GM20431 (cell line): ENCODE results near the gene GPR161.

Experiments used
- in situ Hi-C: fragments of 300-500 bp; cut with MseI, MboI; formaldehyde crosslinking; loops from one replicate; pipeline ENCODE4 v1.15.0; 2020; ENCODE audit warnings: low sequenced_read_pairs; ENCODE audit not compliant: unreplicated experiment

Gene GPR161

DNA sequence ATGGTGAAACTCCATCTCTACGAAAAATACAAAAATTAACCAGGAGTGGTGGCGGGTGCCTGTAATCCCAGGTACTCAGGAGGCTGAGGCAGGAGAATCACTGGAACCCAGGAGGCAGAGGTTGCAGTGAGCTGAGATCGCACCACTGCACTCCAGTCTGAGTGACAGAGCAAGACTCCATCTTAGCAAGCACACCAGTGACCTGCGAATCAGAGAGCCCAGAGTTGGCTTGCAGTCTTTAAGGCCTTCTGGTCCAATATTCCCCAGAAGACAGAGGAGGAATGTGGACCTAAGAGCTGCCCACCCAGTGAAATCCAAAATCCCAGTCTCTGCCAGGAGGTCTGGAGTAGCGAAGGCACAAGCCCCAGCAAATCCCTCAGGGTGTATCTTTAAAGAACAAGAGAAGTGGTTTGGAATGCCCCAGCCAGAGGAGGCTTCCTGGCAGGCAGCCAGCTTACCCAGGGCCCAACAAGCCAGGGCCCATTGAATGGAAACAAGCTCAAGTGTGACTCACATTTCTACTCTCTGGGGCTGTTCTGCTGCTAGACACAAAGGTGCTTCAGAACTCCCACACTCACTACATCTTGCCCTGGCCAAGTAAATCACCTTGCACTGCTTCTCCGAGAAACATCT lies 23.9 kb downstream of the GPR161 start:
- in situ Hi-C loops = no loop called here

DNA sequence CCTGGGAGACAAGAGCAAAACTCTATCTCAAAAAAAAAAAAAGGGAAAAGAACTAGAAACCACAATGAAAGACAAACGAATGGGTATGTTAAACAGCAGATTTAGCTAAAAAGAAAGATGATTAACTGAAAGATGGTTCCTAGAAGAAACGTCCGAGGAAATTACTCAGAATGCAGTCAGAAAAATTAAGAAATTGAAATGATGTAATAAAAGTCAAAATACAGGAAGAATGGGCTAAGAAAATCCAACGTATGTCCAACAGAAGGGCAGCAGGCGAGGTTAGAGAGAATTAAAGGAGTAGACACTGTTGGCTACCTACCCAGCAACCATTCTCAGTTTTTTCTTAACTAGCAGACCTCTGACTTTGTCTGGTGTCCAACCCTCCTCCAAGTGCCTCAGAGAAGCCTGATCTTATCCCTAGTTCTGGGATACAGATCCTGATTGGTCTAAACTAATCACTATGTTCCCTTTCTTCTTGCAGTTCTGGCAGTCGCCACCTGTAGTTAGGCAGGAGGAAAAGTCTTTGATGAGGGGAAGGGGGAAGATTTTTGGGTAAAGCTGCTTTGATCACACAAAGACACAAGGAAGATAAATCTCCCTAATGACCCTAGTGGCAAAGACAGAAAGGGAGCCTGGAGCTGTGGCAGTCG lies 25.7 kb downstream of the GPR161 start:
- in situ Hi-C loops = no loop called here

DNA sequence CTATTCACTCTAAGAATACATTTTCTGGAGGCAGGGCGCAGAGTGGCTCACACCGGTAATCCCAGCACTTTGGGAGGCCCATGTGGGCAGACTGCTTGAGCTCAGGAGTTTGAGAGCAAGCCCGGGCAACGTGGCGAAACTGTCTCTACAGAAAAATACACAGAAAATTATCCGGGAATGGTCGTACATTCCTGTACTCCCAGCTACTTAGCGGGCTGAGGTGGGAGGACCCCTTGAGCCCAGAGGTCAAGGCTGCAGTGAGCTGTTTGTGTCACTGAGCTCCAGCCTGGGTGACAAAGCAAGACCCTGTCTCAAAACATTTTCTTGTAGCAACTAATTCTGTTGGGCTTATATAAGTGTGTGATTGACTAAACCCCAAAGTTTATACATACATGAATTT lies 30.5 kb downstream of the GPR161 start:
- in situ Hi-C loops = no loop called here

DNA sequence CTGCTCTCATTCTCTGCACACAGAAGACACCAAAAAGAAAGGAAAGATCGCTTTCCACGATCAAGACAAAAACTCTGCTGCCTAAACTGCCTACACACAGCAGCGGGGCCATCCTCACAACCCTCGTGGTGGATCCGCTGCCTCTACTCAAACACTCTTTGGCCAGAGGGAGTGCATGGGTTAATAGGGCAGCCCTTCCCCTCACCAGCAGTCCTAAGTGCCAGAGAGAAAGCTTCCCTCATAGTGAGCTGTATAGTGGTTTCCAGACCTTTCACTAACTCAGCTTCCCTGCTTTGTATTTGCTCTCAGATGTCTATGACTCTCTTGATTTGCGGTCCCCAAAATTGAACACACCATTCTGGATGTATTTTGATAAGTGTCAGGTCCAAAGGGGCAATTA lies 30.9 kb downstream of the GPR161 start:
- in situ Hi-C loops = no loop called here

DNA sequence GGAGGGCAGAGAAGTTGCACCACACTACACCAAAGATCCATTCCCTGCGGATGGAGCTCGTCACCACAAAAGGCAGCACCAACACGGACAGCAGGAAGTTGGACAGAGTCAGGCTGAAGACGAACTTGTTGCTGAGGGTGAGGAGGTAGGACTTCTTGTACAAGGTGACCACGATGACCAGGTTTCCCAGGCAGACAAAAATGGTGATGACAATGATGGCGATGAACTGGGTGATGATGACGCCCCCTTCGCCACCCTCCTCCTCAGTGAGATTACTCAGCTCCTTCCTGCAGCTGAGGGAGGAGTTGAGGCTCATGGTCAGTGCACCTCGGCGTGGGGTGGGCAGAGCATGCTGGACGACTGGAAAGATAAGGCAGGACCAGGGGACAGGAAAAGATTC lies 32.2 kb downstream of the GPR161 start:
- in situ Hi-C loops = no loop called here

DNA sequence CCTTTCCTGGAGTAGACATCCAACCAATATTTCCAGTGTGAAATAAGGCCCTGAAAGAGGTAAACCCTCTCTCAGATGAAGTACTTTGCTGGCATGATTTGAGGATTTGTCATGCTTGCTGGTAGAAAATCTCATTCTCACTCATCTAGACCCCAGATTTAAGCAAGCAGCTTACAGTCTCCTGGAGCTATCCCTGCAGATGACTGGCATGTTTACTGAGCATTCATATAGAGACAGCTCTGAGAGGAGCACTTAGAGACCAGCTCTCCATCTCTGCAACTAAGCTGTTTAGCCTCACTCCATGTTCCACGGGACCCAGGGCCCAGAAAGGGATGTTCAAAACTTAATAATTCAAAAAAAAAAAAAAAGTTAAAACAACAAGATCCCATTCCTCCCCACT lies 34.2 kb downstream of the GPR161 start:
- in situ Hi-C loops = no loop called here

DNA sequence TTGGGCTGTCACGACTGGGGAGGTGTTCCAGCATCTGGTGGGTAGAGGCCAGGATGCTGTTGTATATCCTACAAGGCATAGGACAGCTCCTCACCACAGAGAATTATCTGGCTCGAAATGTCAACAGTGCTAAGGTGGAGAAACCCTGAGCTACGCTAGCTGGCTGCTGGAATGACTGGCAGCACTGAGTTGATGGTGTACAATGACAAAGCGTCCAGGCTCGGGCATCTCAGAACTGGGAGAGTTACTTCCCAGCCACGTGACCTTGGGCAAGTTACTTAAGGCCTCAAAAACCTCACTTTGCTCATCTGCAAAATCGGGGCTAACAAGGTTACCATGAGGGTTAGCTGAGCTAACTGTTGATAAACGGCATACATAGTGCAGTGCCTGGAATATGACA lies 35.4 kb downstream of the GPR161 start:
- in situ Hi-C loops = no loop called here

DNA sequence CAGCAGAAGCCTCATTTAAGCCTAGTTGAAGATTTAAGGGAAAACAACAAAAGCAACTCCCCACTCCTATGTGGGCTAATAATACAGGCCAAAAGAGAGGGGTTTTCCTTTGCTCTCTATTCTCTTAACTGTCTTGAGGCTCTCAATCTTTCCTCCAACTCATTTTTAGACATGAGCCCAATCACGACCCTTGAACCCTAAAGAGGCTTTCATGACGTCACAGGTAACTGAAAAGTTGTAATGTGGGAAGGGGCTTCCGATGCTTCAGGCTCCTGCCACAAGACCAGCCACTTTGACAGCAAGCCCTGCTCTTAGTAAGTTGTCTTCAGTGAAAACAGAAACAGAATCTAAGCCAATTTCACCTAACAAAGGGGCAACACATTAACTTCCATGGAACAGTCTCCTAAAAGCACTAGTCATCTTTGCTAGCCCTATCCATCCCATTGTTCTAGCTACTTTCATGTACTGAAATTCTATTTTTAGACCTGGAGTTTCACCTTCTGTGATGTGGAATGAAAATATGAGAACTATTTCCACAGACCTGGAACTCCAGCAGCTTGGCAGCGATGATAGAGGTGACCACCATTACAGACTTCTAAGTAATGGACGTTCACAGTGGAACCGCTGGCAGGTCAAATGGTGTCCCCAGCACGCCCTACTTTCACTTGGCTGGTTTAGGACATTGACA lies 36.3 kb downstream of the GPR161 start:
- in situ Hi-C loops = no loop called here

DNA sequence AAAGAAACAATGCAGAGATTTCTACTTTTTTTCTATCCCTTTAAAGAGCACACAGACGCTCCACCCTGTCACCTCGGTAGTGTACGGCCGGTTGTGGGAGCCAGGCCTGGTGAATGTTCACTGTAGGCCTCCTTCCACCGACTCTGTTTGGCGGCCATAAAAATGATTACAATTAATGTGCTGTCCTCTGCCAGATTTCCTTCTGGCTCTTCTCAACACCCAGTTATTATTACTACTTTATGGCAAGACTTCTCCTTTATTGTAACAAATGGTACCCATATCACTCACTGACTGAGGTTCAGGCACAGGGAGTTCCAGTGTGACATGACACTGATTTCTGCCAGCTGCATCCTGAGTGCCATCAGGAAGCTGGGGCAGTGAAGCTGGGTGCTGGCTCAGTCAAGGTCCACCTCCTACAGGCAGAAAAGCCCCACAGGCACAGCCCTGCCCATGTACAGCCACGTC lies 37.4 kb downstream of the GPR161 start:
- in situ Hi-C loops = no loop called here

DNA sequence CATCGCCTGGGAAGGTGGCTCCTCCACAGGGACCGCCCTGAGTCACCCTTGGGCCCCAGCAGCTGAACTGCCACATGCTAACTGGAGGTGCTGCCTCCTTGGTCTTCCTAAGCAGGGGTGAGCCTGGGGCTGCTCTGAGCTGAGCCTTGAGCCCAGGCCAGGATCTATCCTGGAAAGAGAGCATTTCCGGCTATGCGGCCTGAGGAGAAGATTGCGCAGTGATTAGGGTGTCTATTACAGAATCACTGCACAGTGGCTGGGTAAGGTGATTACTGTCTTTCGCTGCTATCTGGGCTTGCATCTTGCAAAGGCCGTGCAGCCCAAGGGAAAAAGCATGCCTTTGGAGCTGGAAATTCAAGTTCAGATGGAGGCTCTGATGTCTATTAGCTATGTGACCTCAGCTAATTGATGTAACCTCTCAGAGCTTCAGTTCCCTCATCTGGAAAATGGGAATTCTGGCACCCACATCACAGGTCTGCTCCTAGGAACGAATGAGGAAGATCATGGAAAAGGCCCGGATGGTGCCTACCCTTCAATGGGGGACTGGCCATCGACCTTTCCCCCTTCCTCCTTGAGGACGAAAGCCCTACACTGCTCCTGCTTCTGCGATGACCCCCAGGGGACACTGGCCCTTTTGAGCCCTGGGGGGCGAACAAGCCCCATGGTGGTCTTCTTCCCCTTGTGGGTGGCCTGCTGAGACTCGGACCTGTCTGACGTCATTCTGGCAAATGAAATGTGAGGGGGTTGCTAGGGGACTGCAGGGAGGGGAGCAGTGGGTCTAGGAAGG lies 38.0 kb downstream of the GPR161 start:
- in situ Hi-C loops = no loop called here

DNA sequence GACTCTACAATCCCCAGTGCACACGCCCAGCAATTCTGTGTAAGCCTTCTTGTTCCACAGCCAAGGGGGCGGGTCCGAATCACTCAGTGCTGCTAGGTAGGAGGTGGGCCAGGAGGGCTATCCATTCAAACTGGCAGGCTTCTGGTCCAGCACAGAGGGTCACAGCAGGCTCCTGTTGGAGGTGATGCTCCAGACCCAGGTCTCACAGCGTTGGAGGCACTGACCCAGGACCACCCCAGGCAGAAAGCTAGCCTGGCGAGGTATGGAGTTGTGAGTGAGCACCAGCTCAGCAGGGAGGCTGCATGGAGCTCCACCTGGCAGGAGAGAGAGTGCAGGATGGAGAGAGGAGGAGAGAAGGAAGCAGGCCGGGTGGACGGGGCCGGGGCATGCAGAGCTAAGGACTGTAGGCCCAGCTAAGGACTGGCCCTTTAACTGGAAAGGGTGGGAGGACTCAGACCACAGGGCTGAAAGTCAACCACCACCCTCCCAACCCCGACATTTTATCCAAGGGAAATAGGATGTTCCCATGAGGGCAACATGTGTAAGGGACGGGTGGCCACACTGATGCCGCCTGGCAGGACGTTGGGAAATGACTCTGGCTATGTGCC lies 38.7 kb downstream of the GPR161 start:
- in situ Hi-C loops = no loop called here

DNA sequence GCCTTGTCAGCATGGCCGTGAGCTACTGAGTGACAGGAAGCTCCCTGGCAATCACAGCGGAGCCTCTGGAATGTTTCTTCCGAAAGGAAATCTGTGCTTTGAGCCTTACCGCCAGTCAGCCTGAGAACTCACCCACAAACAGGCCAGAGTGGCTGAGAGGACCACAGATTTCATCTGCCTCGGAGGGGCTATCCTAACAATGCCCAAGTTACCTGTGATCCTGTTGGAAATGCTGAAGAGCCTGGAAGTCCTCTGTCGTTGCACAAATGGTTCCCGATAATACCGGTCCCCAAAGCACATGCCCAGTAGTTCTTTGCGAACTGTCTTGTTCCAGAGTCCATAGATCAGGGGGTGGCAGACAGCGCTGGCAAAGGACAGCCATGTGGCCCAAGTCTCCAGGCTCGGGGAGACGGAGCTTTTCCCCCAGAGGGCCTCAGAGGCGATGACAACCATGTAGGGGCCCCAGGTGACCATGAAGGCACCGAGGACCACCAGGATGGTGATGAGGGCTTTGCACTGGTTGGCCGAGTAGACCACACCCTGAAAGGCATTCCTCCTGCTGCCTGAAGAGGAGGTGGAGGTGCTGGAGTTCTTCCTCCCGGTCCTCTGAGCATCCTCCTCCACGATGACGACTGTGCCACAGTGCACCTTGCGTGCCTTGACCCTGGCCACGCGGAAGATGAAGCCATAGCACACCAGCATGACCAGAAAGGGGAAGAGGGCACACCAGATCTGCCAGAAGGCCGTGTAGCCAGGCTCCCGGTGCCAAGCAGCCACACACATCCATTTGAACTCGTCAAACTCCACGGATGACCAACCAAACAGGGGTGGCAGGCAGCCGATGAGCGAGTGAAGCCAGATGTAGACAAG lies 40.2 kb downstream of the GPR161 start:
- in situ Hi-C loops = no loop called here

DNA sequence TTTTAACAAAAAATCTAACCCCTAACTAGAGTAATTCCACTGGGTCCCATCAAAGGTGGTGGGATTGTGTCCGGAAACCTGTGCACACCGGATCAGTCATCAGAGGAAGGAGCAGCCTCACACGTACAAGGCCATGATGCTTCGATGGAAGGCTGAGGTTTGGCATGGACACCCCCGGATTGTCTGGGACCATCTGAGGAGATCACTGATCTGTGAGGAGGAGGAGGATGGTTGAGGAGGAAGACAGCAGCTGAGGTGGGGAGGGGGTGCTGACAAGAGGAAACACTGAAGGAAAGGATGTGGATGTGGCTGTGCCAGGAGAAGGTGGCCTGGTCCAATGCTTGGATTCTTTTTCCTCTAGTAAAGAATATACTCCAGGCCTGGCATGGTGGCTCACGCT lies 41.3 kb downstream of the GPR161 start:
- in situ Hi-C loops = no loop called here

DNA sequence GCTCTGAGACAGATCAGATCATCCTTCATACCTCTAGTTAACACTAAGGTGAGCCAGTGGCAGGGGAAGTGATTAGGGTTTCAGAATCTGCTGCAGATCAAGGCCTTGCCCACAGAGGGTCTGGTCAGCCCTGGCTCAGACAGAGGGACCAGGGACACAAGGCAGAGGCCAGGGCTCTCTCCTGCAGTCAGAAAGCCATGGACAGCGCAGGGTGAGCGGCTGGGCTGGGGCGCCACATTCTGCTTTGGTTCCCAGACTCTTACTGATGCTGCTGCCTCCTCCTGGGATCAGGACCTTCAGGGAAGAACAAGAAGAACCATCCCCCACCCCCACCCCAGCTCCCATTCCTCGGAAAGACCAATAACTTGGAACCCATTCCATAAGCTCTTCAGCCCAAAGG lies 43.1 kb downstream of the GPR161 start:
- in situ Hi-C loops = no loop called here

DNA sequence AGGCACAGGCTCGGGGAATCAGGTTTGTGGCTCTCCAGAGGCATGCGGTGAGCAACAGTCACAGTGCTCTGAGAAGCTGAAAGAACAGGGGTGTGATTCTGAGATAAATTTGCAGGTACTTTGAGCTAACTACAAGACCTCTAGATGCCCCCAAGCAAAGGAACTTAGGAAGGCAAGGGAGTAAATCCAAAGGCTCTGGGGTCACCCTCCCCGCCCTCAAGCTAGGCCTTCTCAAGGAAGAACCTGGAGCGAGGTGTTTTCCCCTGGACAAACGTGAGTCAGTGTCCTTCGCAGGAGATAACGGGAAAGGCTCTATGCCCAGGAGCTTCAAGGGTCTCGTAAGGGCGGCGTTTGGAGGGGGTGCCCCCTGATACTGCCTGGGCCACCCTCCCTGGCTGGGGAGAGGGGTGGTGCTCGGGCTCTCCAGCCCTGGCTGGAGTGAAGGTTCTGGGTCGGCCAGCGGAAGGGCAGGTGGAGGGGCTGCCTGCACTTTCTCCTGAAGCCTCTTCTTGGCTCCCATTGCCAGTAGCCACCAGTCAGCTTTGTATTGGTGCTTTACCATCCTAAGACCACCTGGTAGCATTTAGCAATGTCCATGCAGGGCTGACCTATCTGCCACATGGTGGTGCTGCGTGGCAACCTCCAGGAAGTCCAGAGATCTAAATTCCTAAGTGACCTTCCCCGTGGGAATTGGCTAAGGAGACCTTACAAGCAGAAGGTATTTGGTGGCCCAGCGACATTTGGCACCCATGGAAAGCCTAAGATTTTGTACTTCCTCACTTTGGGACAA lies 44.0 kb downstream of the GPR161 start:
- in situ Hi-C loops = no loop called here

DNA sequence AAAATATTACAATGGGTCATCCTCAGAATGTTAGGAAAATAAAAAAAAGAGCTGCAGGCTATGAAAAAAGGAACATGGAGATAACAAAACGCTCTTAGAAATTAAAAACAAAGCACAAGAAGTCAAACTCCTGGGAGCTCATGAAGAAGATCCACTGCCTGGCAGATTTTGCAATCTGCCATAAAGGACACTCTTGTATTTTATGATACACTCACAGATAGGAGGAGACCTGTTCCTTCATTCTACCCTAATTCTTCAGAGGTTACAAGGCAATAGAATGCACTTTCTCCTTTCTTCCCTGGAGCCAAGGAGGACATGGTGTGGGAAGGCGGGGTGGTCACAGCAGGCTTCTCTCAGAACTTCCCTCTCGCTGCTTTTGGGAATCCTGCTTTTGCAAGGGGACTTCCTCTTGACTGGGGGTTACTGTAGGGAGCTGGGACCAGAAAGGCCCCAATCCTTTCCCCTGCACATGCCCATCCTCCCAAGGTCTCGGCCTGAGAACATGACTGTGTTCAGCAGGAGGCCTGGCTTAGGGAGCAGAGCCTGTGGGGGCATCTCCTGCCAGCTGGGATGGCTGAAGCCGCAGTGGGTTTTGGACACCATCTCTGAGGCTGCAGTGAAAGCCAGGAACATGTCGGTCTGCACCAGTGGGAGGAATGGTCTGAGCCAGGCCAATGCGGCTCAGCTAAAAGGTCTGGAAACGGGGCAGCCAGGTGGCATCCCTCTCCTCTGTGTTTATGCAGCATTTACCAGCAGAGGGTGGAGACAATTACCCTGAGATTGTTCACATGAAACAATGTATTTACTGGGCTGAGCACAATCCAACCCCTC lies 44.8 kb downstream of the GPR161 start:
- in situ Hi-C loops = no loop called here

DNA sequence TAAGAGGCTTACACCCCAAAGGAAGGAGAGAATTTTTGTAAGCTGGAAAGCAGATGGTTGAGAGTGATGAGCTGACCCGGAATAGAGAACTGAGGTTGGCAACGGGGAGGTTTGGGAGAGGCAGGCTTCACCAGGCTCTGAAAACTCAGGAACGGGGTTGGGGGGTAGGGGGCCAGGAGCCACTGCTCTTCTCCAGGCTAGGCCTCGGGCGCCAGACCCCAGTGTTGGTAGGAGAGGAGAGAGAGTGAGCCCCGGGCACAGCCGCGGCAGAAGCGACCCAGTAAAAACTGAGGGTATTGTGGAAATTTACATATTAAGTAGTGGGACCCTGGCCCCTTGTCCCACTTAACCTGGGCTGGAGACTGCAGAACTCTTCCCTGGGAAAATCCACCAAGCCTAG lies 45.7 kb downstream of the GPR161 start:
- in situ Hi-C loops = no loop called here

DNA sequence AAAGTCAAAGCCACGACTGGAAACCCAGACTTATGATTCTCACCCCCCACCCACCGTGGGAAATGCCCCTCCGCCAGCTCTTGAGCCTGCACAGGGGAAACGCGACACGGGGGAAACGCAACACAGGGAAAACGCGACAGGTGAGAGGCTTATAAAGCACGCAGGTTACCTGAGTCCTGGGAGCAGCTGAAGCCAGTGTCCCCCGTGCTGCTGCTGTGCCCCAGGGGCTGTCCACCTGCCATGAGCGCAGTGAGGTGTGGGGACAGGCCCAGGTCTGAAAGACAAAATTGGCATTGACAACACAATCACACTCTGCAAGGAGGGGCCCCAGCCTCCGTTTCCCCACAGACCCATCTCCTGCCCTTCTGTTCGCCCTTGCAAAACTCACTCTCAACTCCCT lies 46.3 kb downstream of the GPR161 start:
- in situ Hi-C loops = no loop called here
